Upper lobe of left lung (tissue), 6 donors: Measurements from ENCODE around the gene TEX36. TPM values are rescaled to one million over a fixed set of nuclear protein-coding genes. Genes with fewer than 3 reads are reported as not detected.
"Not testable (repeated sequence)": the region's sequence is repeated elsewhere in the genome, so short reads cannot be mapped to it uniquely, and the experiment has no call there.

Source experiments
- ATAC-seq, 2 donors: fragments of 200-7000 bp; cut with Tn5 transposase; one replicate each; pipeline ENCODE4 v1.9.1; 2022; ENCODE audit warnings: mild to moderate bottlenecking in 2 of 2, moderate library complexity in 2 of 2; ENCODE audit not compliant: low FRiP score in 2 of 2
- DNase-seq, 2 donors: peaks; one replicate each; pipeline ENCODE4 v3.0.0-alpha.2; 2019 to 2020
- H3K27ac ChIP-seq, 4 donors: fragments of 200-600 bp; sonication (generic); one replicate each; pipeline ENCODE4 v1.5.1; 2016 to 2019
- H3K27me3 ChIP-seq, 4 donors: fragments of 200-600 bp; sonication (generic); one replicate each; pipeline ENCODE4 v1.5.1; 2017 to 2019
- H3K36me3 ChIP-seq, 4 donors: fragments of 200-600 bp; sonication (generic); one replicate each; pipeline ENCODE4 v1.5.1; 2016 to 2019
- H3K4me1 ChIP-seq, 4 donors: fragments of 200-600 bp; sonication (generic); one replicate each; pipeline ENCODE4 v1.5.1; 2018 to 2019
- H3K4me3 ChIP-seq, 4 donors: fragments of 200-600 bp; sonication (generic); one replicate each; pipeline ENCODE4 v1.5.1; 2017 to 2019; ENCODE audit warnings: mild to moderate bottlenecking in 2 of 4, moderate library complexity in 1 of 4
- H3K9me3 ChIP-seq, 4 donors: fragments of 200-600 bp; sonication (generic); one replicate each; pipeline ENCODE4 v1.5.1; 2018 to 2019
- EP300 ChIP-seq, 4 donors: sonication (generic); formaldehyde crosslinking; IDR thresholded peaks; one replicate each; pipeline ENCODE4 v1.5.1; 2017; ENCODE audit warnings: antibody characterized with exemption in 4 of 4, control low read depth in 2 of 4
- POLR2A ChIP-seq, 4 donors: fragments of 450-650 bp; IDR thresholded peaks; one replicate each; pipeline ENCODE4 v1.5.1; 2016 to 2017; ENCODE audit warnings: antibody characterized with exemption in 4 of 4, mild to moderate bottlenecking in 2 of 4
- POLR2AphosphoS5 ChIP-seq, 2 donors: sonication (generic); formaldehyde crosslinking; IDR thresholded peaks; one replicate each; pipeline ENCODE4 v1.5.1; 2017; ENCODE audit warnings: antibody characterized with exemption in 2 of 2
- WGBS, 2 donors: methylation state at CpG; one replicate each; pipeline ENCODE4 v1.1.5; 2017 to 2018; 5-methylcytosine and 5-hydroxymethylcytosine counted together
- total RNA-seq, 6 donors: library from RNA; depleted of rRNA in 4 of 6; stranded (reverse); fragments of >200 nt in 4 of 6; gene quantifications; one replicate each; pipeline versions ENCODE4 v1.1.0 to v1.2.1, GENCODE V29; 2016 to 2021
- TF ChIP-seq, protein P1 (sequence below), 6 experiments: fragments of 450-650 bp in 4 of 6; fragments of 200-600 bp in 2 of 6; sonication (generic) in 2 of 6; IDR thresholded peaks; one replicate each; pipeline ENCODE4 v1.5.1; 2016 to 2019; ENCODE audit warnings: antibody characterized with exemption in 6 of 6
- donor health status: DM: no; HTN: no; CAD: no; lungs with moderate emphysema.
- donor health status: DM: no; HTN: yes; CAD: no; lungs with severe emphysema.

Gene TEX36
- total RNA-seq, 6 donors from 2014 or later = not detected

- no peaks in the 10 kb centered on the region for H3K36me3 ChIP-seq
- H3K4me1 ChIP-seq = peaks cover 0 to 2% (median 0%) of the 10 kb centered on the region in 4 donors
- no peaks in the 10 kb centered on the region for H3K27me3 ChIP-seq
- ATAC-seq = no peak
- H3K27ac ChIP-seq = no peak overlapping the region
- no peaks in the 10 kb centered on the region for H3K9me3 ChIP-seq
- no peak overlapping the region for H3K4me3 ChIP-seq
- 77 to 80% methylated on average over 6 of the region's 6 CpGs for WGBS, 2 donors
- TF ChIP-seq POLR2AphosphoS5 (IDR thresholded peaks at IDR 0.05) = no peak
- TF ChIP-seq POLR2A (IDR thresholded peaks at IDR 0.05) = no peak
- TF ChIP-seq, protein P1, sequence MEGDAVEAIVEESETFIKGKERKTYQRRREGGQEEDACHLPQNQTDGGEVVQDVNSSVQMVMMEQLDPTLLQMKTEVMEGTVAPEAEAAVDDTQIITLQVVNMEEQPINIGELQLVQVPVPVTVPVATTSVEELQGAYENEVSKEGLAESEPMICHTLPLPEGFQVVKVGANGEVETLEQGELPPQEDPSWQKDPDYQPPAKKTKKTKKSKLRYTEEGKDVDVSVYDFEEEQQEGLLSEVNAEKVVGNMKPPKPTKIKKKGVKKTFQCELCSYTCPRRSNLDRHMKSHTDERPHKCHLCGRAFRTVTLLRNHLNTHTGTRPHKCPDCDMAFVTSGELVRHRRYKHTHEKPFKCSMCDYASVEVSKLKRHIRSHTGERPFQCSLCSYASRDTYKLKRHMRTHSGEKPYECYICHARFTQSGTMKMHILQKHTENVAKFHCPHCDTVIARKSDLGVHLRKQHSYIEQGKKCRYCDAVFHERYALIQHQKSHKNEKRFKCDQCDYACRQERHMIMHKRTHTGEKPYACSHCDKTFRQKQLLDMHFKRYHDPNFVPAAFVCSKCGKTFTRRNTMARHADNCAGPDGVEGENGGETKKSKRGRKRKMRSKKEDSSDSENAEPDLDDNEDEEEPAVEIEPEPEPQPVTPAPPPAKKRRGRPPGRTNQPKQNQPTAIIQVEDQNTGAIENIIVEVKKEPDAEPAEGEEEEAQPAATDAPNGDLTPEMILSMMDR (IDR thresholded peaks at IDR 0.05) = no peak
- no peak for TF ChIP-seq EP300 (IDR thresholded peaks at IDR 0.05)
- no peak for DNase-seq
Observed at GRCh38 chr10:125699562-125700143, 16.7 kb upstream of the TEX36 start.

DNA sequence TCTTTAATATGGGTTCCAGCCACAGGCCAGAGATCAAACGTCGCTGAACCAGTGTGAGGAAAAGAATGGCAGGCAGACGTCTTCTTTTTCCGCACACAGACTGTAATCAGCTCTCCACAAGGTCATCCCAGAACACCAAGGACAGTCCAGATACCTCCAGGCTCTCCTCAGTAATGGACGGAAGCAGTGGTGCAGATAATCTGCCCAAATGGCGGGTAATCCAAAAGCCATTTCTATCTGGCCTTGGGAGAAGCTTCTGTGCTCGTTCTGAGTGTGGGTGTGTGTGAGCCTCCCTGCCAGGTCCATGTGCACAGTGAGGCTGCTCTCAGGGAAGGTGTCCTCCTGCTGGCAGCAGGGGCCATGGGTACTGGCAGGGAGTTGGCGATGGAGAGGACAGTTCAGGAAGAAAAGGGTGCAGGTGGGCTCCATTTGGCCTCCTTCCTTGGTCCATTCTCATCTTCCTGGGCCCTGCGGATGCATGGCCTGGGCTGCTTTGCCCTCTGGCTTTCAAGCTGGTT is 15.6 kb upstream of the TEX36 start:
- no peaks in the 10 kb centered on the region for H3K9me3 ChIP-seq
- H3K4me3 ChIP-seq = no peak overlapping the region
- H3K4me1 ChIP-seq = peaks cover 0 to 3% (median 0%) of the 10 kb centered on the region in 4 donors
- H3K27me3 ChIP-seq = no peaks in the 10 kb centered on the region
- TF ChIP-seq POLR2A (IDR thresholded peaks at IDR 0.05) = no peak
- TF ChIP-seq EP300 (IDR thresholded peaks at IDR 0.05) = no peak
- TF ChIP-seq POLR2AphosphoS5 (IDR thresholded peaks at IDR 0.05) = no peak
- H3K27ac ChIP-seq = no peak overlapping the region
- no peak for DNase-seq
- ATAC-seq = no peak
- no peaks in the 10 kb centered on the region for H3K36me3 ChIP-seq
- WGBS, 2 donors = 80 to 83% methylated on average over 8 to 9 of the region's 9 CpGs

DNA sequence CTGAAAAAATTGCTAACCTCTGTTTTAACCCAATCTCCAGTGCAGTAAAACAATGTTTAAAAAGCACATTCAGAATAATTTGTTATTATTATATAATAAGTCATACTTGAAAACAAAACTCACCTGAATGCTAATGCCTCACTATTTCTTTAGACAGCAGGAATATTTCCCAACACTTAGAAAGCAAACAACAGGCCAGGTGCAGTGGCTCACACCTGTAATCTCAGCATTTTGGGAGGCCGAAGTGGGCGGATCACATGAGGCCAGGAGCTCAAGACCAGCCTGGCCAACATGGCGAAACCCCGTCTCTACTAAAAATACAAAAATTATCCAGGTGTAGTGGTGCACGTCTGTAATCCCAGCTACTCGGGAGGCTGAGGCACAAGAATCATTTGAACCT is 13.9 kb upstream of the TEX36 start:
- not testable (repeated sequence) for ATAC-seq, H3K4me1 ChIP-seq, H3K27ac ChIP-seq, H3K36me3 ChIP-seq, H3K9me3 ChIP-seq, DNase-seq, H3K4me3 ChIP-seq, H3K27me3 ChIP-seq
- 88% methylated on average over 6 of the region's 6 CpGs for WGBS, 2 donors

DNA sequence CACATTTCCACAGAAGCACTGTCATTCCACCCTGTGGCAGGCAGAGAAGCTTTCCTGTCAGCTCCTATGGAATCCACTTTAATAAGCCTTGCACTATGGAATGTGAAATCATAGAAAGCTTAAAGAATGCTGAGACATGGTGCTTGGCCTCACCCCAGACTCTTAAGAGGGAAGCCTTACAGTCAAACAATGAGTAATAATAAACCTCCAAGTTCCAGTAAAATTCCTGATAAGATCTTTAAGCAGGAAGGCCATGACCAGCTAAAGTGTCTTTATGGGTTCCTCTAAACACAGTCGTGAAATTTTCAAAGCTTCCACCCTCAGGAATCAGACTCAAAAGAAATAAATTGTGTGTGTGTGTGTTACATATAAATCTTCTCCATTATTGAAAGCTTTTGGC is 11.9 kb upstream of the TEX36 start:
- Histone ChIP-seq H3K4me3 (no peak overlapping the region), H3K36me3 (no peaks in the 10 kb centered on the region), H3K9me3 (no peaks in the 10 kb centered on the region), H3K4me1 (peaks cover 0 to 3% (median 0%) of the 10 kb centered on the region in 4 donors), H3K27me3 (no peaks in the 10 kb centered on the region), H3K27ac (no peak overlapping the region)
- DNase-seq = no peak
- TF ChIP-seq, protein P1 (IDR thresholded peaks at IDR 0.05) = no peak
- TF ChIP-seq EP300 (IDR thresholded peaks at IDR 0.05) = no peak
- TF ChIP-seq POLR2A (IDR thresholded peaks at IDR 0.05) = no peak
- no peak for TF ChIP-seq POLR2AphosphoS5 (IDR thresholded peaks at IDR 0.05)
- no peak for ATAC-seq
- 7 to 36% methylated on average over 1 of the region's 1 CpG for WGBS, 2 donors

GRCh38 chr10:125693524-125693847 is 10.5 kb upstream of the TEX36 start:
- H3K36me3 ChIP-seq = no peaks in the 10 kb centered on the region
- DNase-seq = no peak
- no peak overlapping the region for H3K4me3 ChIP-seq
- no peaks in the 10 kb centered on the region for H3K27me3 ChIP-seq
- no peak overlapping the region for H3K27ac ChIP-seq
- TF ChIP-seq POLR2AphosphoS5 (IDR thresholded peaks at IDR 0.05) (no peak), POLR2A (IDR thresholded peaks at IDR 0.05) (no peak), EP300 (IDR thresholded peaks at IDR 0.05) (no peak)
- TF ChIP-seq, protein P1 (IDR thresholded peaks at IDR 0.05) = no peak
- no peak for ATAC-seq
- H3K4me1 ChIP-seq = peaks cover 0 to 3% (median 0%) of the 10 kb centered on the region in 4 donors
- 46 to 64% methylated on average over 2 of the region's 2 CpGs for WGBS, 2 donors
- no peaks in the 10 kb centered on the region for H3K9me3 ChIP-seq
